Esophagus mucosa (tissue), 1 donor: Measurements from ENCODE around the gene CCDC187. TPM values are rescaled to one million over a fixed set of nuclear protein-coding genes. Genes with fewer than 3 reads are reported as not detected.

Experiments
- ATAC-seq: fragments of 200-7000 bp; cut with Tn5 transposase; one replicate; pipeline ENCODE4 v1.9.1; 2020
- total RNA-seq: library from RNA; stranded (reverse); gene quantifications from one replicate; pipeline ENCODE4 v1.2.4, GENCODE V29; 2023
- donor health status: DM: yes; HTN: yes; CAD: no.

Gene CCDC187
- total RNA-seq, 1 donor from 2014 or later = not detected

- peak; percentile 56 for ATAC-seq
These were observed 35.5 kb upstream of the CCDC187 start for GRCh38 chr9:136339173-136339957.

DNA sequence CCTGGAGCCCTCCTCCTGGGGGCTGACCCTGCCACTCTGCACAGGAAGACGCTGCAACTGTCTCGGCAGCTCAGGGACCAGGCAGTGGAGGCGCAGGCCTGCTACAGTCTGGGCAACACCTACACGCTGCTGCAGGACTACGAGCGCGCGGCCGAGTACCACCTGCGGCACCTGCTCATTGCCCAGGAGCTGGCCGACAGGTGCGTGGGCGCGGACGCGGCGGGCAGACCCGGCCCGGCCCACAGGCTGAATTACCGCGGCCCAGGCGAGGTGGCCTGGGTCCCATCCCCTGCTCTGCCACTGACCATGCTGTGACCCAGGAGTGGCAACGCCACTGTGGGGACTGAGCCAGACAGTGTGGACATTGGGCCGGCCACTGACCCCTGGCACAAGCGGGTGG, 34.6 kb upstream of the CCDC187 start:
- no peak for ATAC-seq

DNA sequence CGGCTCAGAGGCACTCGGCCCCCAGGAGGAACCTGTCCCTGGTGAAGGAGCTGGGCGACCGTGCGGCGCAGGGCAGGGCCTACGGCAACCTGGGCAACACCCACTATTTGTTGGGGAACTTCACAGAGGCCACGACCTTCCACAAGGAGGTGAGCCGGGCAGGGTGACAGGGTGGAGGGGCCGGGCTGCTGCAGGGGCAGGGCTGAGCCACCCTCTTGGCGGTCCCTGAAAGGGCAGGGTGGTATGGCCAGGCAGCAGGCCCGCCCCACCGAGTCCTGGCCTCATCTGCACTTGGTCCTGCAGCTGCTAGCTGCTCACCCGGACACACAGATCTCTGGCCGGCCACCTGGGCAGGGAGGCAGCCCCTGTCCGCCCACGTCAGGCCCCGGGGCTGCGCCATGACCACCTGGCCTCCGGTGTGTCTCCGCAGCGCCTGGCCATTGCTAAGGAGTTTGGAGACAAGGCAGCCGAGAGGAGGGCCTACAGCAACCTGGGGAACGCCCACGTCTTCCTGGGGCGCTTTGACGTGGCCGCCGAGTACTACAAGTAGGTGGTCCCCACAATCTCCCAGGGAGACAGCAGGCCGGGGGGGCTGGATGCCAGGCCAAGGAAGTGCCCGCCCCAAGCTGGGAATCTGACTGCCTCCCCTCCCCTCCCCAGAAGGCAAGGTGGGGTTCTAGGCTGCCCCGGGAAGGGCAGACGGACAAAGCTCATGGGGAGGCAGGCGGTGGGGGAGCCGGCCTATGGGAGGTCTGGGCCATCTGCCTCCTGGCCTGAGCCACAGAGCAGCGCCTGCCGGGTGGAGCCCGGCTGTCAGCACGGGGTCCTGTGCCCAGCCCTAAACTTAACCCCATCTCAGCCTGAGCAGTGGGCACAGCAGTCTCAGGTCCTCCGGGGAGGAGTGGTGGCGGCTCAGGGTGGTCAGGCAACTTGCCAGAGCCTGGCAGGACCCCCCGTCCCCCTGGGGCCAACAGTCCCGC, 33.8 kb upstream of the CCDC187 start:
- no peak for ATAC-seq

DNA sequence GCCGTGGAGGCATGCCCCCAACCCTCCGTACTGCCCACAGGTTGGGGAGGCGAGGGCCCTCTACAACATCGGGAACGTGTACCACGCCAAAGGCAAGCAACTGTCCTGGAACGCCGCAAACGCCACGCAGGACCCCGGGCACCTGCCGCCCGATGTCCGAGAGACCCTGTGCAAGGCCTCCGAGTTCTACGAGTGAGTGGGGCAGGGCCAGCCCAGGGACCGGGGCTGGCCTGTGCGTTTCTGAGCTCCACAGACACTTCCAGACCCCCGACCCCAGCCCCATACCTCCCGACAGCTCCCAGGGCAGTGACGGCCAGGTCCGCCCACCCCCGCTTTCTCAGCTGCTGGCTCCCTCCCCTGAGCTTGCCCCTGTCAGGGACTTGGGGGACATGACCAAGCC, 33.0 kb upstream of the CCDC187 start:
- no peak for ATAC-seq

DNA sequence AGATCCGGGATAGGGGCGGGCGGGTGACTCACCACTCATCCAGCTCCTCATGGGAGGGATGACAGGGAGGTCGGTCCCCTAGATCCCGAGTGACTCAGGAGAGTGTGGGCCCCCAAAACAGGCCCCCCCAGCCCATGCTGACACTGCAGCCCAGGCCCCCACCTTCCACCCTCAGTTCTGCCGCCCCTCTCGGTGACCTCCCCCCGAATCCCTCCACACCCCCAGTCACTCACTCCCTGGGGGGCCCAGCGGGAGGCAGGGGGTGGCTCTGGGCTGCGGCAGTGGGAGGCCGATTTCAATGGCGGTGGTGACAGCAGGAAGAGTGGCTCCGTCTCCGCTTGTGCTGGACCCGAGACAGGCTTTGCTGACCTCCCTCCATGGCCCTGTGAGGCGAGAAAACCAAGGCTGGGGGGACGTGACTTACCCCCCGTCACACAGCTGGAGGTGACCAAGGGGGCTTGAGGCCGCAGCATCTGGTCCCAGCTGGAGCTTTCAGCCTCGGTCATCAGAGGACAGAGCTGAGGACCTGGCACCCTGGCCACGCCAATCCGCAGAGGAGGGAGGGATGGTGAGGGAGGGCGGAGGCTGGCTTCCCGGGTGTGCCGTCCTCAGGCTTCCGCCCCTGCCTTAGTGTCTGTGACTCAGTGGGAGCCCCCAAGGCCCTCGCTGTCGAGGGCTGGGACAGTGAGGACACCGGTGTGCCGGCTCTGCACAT, 32.4 kb upstream of the CCDC187 start:
- no peak for ATAC-seq

- no peak for ATAC-seq
These were observed 31.6 kb upstream of the CCDC187 start for GRCh38 chr9:136335296-136336155.

GRCh38 chr9:136334541-136334940, 30.6 kb upstream of the CCDC187 start:
- no peak for ATAC-seq

DNA sequence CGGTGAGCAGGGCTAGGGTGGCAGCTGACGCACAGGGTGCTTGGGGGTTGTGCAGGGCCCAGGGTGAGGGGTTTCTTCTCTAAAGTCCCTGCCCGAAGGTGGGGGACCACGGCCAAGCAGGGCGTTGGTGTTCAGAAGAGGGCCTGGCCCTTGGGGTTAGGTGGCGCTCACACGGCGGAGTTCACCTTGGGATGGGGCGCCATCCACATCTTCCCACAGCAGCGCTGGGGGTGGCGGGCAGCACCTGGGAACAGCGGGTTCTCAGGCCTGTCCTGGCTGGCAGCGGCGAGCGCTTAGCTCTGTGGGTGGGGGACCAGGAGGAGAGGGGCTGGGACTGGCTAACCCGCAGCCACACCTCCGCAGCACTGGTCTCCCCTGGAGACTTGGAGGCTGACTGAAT, 29.6 kb upstream of the CCDC187 start:
- no peak for ATAC-seq

DNA sequence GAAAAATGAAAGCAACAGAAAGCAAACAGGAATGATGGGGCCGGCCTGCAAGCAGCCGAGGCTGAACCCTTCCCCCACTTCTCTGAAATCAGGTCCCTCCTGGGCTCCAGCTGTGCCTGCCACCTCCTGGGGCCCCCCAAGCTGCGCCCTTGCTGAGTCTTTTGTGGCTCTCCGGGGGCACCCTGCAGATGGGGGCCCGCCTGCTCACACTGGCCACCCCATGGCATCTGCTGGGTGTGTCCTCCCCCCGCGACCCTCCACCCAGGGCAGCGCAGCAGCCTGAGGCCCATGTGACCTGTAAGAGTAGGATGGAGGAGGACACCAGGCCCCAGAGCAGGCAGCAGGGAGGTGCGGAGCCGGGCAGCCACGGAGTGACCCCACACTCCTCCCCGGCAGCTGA, 29.2 kb upstream of the CCDC187 start:
- ATAC-seq = no peak

GRCh38 chr9:136332482-136332983, 28.6 kb upstream of the CCDC187 start:
- ATAC-seq = no peak

- ATAC-seq = no peak
These were observed 27.9 kb upstream of the CCDC187 start for GRCh38 chr9:136331556-136332481.

- no peak for ATAC-seq
These were observed 27.1 kb upstream of the CCDC187 start for GRCh38 chr9:136331030-136331429.

DNA sequence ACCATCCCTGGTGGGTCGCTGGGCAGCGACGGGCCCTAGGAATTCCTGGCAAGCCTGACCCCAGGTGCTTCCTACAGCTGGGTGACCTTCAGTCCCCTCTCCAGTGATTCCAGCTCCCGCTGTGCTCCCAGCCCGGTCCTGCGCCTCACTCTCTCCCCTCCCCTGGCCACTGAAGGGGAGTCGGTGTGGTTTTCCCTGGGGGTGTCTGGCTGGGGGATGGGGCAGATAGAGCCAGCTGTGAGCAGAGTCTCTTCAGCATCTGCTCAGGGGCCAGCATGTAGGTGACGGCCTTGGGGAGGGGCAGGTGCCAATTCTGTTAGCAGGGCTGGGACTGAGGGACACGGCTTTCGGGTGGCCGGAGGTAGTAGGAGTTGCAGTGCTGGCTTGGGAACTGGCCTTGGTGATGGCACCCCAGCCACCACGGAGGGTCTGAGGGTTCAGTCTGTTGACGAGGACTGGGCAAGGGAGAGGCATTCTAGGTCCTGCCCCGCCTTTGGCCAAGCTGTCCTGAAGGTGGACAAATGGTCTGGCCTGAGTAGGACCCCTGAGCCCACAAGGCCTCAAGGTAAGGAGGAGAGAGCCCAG, 26.6 kb upstream of the CCDC187 start:
- no peak for ATAC-seq

- no peak for ATAC-seq
These were observed 25.9 kb upstream of the CCDC187 start for GRCh38 chr9:136329636-136330405.

DNA sequence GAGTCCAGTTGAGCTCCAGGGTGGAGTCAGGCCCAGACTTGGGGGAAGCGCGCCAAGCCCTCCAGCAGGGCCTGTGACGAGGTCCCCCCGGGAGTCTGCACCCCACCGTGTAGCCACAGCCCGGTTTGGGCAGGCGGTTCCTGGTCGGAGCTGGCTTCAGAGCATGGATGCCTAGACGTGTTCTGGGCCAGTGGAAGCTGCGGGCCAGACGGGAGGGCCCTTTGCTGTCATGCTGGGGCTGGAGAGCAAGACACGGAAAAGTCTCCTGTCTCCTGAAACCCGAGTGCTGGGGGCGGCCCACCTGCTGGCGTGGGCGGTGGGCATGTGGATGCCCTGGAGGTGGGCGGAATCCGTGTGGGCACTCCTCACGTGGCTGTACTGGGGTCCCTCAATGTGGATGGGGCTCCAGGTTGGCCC, 25.3 kb upstream of the CCDC187 start:
- no peak for ATAC-seq

DNA sequence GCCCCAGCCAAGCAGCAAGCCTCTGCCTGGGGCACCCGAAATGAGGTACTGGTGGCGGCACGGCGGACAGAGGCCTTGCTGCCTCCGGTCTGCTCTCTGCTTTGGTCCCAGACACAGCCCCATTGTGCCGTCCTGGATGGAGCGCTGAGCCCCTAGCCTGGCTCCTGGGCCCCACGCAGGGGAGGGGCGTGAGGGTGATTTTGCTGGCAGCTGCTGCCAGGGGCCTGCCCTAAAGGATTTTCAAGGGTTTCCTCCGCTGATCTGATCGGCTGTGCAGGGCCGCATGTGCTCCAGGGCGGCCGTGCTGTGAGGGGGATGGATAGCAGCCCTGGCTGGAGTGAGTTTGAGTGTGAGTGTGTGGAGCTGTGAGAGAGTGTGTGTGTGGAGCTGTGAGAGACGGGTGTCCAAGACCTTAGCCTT, 24.7 kb upstream of the CCDC187 start:
- ATAC-seq = no peak

DNA sequence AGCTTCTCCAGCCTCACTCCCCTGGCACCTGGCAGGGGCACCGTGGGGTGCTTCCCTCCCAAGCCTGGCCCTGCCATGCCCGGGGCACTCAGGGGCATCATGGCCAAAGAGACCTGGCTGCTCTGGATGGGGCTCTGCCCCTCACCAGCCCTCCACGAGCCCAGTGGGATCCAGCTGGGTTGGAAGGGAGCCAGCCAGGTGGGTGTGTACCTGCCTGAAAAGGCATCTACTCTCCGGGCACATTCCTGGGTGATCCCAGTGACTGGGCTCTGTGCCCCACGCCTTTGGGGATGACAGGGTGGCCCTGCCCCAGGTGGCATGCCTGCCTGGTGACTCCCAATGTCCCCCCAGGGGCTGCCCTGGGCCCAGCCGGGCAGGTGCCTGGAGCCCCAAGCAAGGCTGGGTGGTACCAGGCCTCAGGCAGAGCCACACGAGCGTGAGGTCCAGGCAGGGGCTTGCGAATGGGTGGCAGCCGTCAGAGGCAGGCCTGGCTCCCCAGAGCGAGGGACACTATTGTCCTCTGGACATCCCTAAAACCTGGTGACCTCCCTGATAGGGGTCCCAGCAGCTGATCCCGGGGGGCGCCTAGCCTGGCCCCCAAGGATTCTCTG, 24.2 kb upstream of the CCDC187 start:
- peak; percentile 63 for ATAC-seq

GRCh38 chr9:136327304-136327974, 23.5 kb upstream of the CCDC187 start, which contains the start of gene GPSM1:
Gene GPSM1, plus strand, starts transcription at chr9:136327539. Its CDS starts 157 bp downstream, at chr9:136327696.
- peak; percentile 9 for ATAC-seq
